ENCODE data around the gene FAM184B.
"Not testable (repeated sequence)": the region's sequence is repeated elsewhere in the genome, so short reads cannot be mapped to it uniquely, and the experiment has no call there.

The FAM184B gene

GRCh38 chr4:17713779-17714178 lies 67.6 kb downstream of the FAM184B start:
- no peak for DNase-seq

GRCh38 chr4:17712166-17712565 lies 69.3 kb downstream of the FAM184B start:
- DNase-seq, result no peak

GRCh38 chr4:17711206-17711605 lies 70.2 kb downstream of the FAM184B start:
- not testable (repeated sequence) for DNase-seq

GRCh38 chr4:17709763-17710068 lies 71.7 kb downstream of the FAM184B start:
- no peak for DNase-seq

- DNase-seq, result no peak
These were observed 72.2 kb downstream of the FAM184B start for GRCh38 chr4:17708992-17709762.

DNA sequence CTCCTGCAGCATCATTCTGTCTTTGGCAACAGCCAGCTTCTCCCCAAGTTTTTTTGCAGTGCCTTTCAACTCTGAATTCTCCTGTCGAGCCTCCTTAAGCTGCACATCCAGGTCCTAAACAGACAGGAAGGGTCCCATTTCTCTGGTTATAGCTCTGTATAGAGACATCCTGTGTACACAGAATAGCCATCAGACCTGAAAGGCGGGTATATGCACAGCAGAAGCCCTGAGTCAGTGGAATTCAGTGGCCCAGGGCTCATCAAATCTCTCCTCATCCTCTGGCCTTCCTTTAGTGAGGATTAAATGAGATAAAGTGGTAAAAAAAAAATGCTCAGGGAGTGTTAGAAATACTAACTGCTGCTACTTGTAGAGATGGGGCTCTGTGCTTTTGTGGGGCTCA lies 73.8 kb downstream of the FAM184B start:
- no peak for DNase-seq

GRCh38 chr4:17705107-17705506 lies 76.3 kb downstream of the FAM184B start:
- DNase-seq, result no peak

DNA sequence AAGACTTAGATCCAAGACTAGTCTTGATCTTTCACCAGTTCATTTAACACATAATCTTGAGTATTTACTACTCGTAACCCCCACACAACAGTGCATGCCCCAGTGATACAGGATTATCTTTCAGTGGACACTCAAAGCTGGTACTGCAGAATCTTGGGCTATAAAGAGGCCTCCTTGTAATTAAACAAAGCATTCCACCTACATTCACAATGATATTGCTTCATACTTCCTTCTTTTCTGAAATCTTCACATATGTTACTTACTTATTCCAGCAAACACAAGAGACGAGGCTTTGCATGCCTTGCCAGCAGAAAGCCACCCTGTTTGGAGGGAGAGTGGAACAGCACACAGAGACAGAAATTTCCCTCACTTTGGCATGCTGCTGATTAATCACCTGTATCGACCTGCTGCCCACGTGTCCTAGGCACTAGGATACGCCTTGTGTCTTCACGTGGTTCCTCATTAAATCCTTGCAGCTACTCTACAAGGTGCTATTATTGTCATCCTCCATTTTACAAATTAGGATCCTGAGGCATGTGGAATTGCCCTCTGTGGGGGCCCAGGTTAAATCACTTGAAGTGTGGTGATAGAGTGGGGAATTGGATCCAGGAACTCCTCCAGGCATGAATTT lies 77.3 kb downstream of the FAM184B start:
- DNase-seq, result no peak

- no peak for DNase-seq
These were observed 78.8 kb downstream of the FAM184B start for GRCh38 chr4:17702641-17703040.

DNA sequence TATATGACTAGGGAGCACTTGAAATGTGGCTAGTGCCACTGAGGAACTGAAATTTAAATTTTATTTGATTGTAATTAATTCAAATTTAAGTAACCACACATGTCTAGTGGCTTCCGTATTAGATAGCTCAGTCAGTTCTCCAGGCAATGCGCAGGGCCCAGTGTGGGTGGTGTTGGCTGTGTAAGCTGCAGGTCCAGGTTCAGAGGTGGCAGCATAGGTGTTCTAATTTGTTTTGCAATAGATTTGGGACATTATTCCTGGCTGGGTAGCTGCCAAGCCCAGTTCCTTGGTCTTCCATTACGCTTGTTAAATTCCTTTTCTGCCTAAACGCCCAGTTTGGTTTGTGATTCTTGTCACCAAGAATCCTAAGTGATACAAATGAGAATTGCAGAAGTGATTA lies 79.5 kb downstream of the FAM184B start:
- no peak for DNase-seq

GRCh38 chr4:17701138-17701839 lies 80.1 kb downstream of the FAM184B start:
- DNase-seq, result no peak

DNA sequence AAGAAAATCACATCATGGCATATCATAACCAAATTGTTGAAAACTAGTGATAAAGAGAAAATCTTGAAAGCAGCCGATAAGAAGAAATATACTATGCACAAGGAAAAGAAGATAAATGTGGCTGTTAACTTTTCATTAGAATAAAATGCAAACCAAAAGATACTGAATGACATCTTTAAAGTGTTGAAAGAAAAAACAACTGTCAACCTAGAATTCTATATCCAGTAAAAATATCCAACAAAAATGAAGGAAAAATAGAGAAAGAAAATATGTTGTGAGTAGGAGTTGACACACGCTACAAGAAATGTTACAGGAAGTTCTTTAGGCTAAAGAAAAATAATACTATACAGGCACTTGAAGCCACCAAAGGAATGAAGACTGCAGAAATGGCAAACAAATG lies 82.0 kb downstream of the FAM184B start:
- no peak for DNase-seq

GRCh38 chr4:17698116-17698515 lies 83.3 kb downstream of the FAM184B start:
- DNase-seq, result no peak

GRCh38 chr4:17695341-17695740 lies 86.1 kb downstream of the FAM184B start:
- no peak for DNase-seq

DNA sequence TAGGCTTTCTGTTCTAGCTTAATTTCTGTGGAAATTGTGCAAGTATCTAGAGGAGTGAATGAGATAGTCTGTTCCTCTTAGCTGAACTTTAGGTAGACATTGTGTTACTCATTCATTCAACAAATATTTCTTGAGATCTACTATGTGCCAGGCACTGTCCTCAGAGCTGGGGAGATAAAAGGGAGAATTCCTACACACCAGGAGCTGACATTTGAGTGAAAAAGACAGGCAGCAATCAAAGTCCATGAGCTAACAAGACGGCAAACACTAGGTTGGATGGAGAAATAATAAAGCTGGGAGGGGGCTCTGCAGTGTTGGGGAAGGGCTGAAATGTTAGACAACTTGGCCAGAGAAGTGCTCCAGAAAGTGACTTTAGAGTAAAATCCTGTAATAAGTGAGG lies 86.9 kb downstream of the FAM184B start:
- no peak for DNase-seq

GRCh38 chr4:17690898-17691297 lies 90.5 kb downstream of the FAM184B start:
- DNase-seq, result no peak

- no peak for DNase-seq
These were observed 91.3 kb downstream of the FAM184B start for GRCh38 chr4:17690135-17690534.

GRCh38 chr4:17688011-17688441 lies 93.4 kb downstream of the FAM184B start:
- DNase-seq, result no peak

DNA sequence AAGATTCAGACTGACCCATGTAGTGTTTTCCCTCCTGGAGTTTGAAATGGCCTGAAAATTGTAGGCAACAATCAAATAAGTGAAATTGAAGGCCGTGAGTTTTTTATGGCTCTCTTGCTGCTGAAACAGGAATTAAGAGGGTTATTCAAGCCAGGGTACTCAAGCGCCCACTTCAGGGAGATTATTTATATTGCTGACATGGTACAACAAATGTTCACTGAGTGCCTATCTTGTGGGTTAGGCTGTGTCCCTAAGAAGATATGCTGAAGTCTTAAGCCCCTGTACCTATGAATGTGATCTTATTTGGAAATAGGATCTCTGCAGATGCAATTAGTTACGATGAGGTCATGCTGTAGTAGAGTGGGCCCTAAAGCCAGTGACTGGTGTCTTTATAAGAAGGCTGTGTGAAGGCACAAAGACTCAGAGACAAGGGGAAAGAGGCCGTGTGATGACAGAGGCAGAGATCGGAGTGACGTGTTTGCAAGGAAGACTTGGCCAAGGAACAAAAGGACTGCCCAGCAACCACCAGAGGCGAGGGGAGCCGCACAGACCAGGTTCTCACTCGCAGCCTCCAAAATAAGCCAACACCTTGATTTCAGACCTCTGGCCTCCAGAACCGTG lies 94.1 kb downstream of the FAM184B start:
- no peak for DNase-seq

- not testable (repeated sequence) for DNase-seq
These were observed 96.8 kb downstream of the FAM184B start for GRCh38 chr4:17684648-17685047.

GRCh38 chr4:17682222-17682566 lies 99.2 kb downstream of the FAM184B start:
- DNase-seq, result no peak

DNA sequence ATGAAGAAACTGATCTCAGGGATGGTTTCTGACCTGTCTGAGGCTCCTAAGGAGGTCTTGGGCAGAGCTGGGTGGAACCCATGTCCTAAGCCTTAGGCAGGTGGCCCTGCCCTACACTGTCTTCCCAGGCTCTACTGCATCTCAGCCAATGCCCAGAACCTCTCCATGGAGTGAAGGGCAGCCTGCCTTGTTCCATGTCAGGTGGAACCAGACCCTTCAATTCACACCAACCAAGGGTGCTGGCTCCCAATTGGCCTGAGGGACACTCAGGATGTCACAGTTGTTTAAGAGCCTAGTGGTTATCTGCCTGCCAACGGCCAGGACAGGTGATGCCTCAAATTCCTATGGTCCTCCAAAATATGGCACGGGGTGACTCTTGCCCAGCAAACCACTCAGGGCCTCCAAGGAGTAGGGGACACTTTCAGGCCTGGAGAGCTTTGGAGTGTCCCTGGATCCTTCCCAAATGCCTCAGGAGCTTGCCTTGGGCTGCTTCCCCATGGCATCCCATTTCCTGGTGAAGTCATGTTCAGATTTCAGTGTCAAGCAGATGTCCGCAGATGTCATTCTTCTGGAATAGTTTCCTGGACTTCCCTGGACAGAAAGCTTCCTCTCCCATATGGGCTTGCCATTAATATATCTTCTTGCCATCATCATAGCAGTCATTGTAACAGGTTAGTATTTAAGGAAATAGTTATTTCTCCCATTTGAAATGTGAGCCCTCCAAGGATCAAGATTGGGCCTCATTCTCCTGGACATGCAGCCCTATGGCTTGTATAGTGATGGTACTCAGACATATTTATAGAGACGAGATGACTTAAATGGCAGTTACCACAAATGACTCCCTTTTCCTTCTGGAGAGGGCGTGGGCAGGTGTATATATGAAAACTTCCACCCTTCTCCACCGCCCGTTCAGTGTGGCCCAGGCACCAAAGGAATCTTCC lies 99.9 kb downstream of the FAM184B start:
- no peak for DNase-seq

All from suppressor macrophage treated with lipopolysaccharide for 4 hours (primary cell).